Measurements from ENCODE around the gene DNAH2. TPM values are rescaled to one million over a fixed set of nuclear protein-coding genes. Genes with fewer than 3 reads are reported as not detected.
A peak's percentile ranks its signal among the peaks of the same experiment; 100 is the strongest.

The DNAH2 gene
- total and polyA plus RNA-seq, 2 donors (not counting 1 experiment from before 2014, with no cell fraction given): 0.08 to 0.17 TPM

DNA sequence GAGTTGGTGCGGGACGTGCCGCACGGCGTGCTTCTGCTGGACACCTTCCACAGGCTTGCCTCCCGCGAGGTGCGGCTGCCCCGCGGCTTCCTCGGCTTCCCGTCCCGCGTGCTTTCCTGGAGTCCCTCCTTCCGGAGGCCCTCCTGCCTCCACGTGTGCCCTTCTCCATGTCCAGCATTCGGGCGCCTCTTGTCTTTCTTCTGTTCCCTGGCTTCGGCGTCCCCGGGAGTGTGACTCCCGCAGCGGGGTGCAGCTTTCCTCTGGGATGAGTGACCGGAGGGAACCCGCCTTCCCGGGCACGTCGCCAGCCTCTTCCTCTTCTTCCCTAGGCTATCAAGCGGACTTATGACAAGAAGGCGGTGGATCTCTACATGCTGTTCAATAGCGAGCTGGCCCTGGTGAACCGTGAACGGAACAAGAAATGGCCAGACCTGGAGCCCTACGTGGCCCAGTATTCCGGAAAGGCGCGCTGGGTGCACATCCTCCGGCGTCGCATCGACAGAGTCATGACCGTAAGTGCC lies 23.0 kb downstream of the DNAH2 start:
- no peaks in the 10 kb centered on the region for H3K9me3 ChIP-seq (ENCODE audit: control insufficient read depth, insufficient read depth, low read depth, low read length)

GRCh38 chr17:7742729-7743128 lies 25.2 kb downstream of the DNAH2 start:
- no peaks in the 10 kb centered on the region for H4K20me1 ChIP-seq (ENCODE audit: control insufficient read depth, extremely low read depth, insufficient read depth, low read length)
- no peak overlapping the region for H3K4me3 ChIP-seq (replicated peaks in 1 of 4; ENCODE audit: control extremely low read depth in 1 of 4, insufficient read depth in 1 of 4, low read depth in 3 of 4, low read length in 4 of 4)
- H2AFZ ChIP-seq (ENCODE audit: low read length): no peak overlapping the region
- H3K79me2 ChIP-seq (ENCODE audit: control insufficient read depth, insufficient read depth, low read length): no peaks in the 10 kb centered on the region
- H3K27me3 ChIP-seq (ENCODE audit: control insufficient read depth, insufficient read depth, low read length): peaks cover 23% of the 10 kb centered on the region
- H3K36me3 ChIP-seq (ENCODE audit: control insufficient read depth, insufficient read depth, low read length): no peaks in the 10 kb centered on the region
- peaks cover 10% of the 10 kb centered on the region for H3K4me1 ChIP-seq (ENCODE audit: control insufficient read depth, extremely low read depth, insufficient read depth, low read length)
- no peak overlapping the region for H3K4me2 ChIP-seq (ENCODE audit: extremely low read depth, insufficient read depth, low read length)
- no peaks in the 10 kb centered on the region for H3K9me3 ChIP-seq (ENCODE audit: control insufficient read depth, insufficient read depth, low read depth, low read length)
- no peak overlapping the region for H3K9ac ChIP-seq (ENCODE audit: insufficient read depth, low read length)
- DNase-seq (ENCODE audit: low read depth in 2 of 2): no peak
- no peak for TF ChIP-seq CTCF (conservative IDR thresholded peaks at IDR 0.05 in 1 of 2, IDR thresholded peaks at IDR 0.05 in 1 of 2; ENCODE audit: low read depth in 1 of 2, low read length in 2 of 2)
- TF ChIP-seq EZH2 (IDR thresholded peaks at IDR 0.05; ENCODE audit: low read length, missing control alignments): no peak
- H3K27ac ChIP-seq (ENCODE audit: insufficient read depth, low read length): no peak overlapping the region

More for the DNA sequence above, 23.0 kb downstream of the DNAH2 start:
- Histone ChIP-seq H3K4me3 (replicated peaks in 1 of 4; ENCODE audit: control extremely low read depth in 1 of 4, insufficient read depth in 1 of 4, low read depth in 3 of 4, low read length in 4 of 4) (no peak overlapping the region), H4K20me1 (ENCODE audit: control insufficient read depth, extremely low read depth, insufficient read depth, low read length) (no peaks in the 10 kb centered on the region), H3K4me2 (ENCODE audit: extremely low read depth, insufficient read depth, low read length) (peak overlapping the region; percentile 8), H3K79me2 (ENCODE audit: control insufficient read depth, insufficient read depth, low read length) (no peaks in the 10 kb centered on the region), H3K27me3 (ENCODE audit: control insufficient read depth, insufficient read depth, low read length) (peaks cover 32% of the 10 kb centered on the region), H3K36me3 (ENCODE audit: control insufficient read depth, insufficient read depth, low read length) (no peaks in the 10 kb centered on the region), H3K4me1 (ENCODE audit: control insufficient read depth, extremely low read depth, insufficient read depth, low read length) (no peaks in the 10 kb centered on the region), H3K9ac (ENCODE audit: insufficient read depth, low read length) (no peak overlapping the region), H2AFZ (ENCODE audit: low read length) (no peak overlapping the region), H3K27ac (ENCODE audit: insufficient read depth, low read length) (no peak overlapping the region)
- TF ChIP-seq CTCF (conservative IDR thresholded peaks at IDR 0.05 in 1 of 2, IDR thresholded peaks at IDR 0.05 in 1 of 2; ENCODE audit: low read depth in 1 of 2, low read length in 2 of 2) (no peak), EZH2 (IDR thresholded peaks at IDR 0.05; ENCODE audit: low read length, missing control alignments) (peak; percentile 46)
- DNase-seq (ENCODE audit: low read depth in 2 of 2): no peak

- Histone ChIP-seq H4K20me1 (ENCODE audit: control insufficient read depth, extremely low read depth, insufficient read depth, low read length) (no peaks in the 10 kb centered on the region), H3K79me2 (ENCODE audit: control insufficient read depth, insufficient read depth, low read length) (no peaks in the 10 kb centered on the region), H2AFZ (ENCODE audit: low read length) (peak overlapping the region; percentile 55), H3K9me3 (ENCODE audit: control insufficient read depth, insufficient read depth, low read depth, low read length) (no peaks in the 10 kb centered on the region), H3K4me2 (ENCODE audit: extremely low read depth, insufficient read depth, low read length) (no peak overlapping the region), H3K27me3 (ENCODE audit: control insufficient read depth, insufficient read depth, low read length) (peaks cover 13% of the 10 kb centered on the region), H3K4me1 (ENCODE audit: control insufficient read depth, extremely low read depth, insufficient read depth, low read length) (peaks cover 15% of the 10 kb centered on the region), H3K9ac (ENCODE audit: insufficient read depth, low read length) (no peak overlapping the region), H3K4me3 (replicated peaks in 1 of 4; ENCODE audit: control extremely low read depth in 1 of 4, insufficient read depth in 1 of 4, low read depth in 3 of 4, low read length in 4 of 4) (no peak overlapping the region), H3K36me3 (ENCODE audit: control insufficient read depth, insufficient read depth, low read length) (no peaks in the 10 kb centered on the region), H3K27ac (ENCODE audit: insufficient read depth, low read length) (no peak overlapping the region)
- no peak for DNase-seq (ENCODE audit: low read depth in 2 of 2)
- TF ChIP-seq CTCF (conservative IDR thresholded peaks at IDR 0.05 in 1 of 2, IDR thresholded peaks at IDR 0.05 in 1 of 2; ENCODE audit: low read depth in 1 of 2, low read length in 2 of 2) (no peak), EZH2 (IDR thresholded peaks at IDR 0.05; ENCODE audit: low read length, missing control alignments) (no peak)
These were observed 26.9 kb downstream of the DNAH2 start for GRCh38 chr17:7744416-7744815.

Measured in fibroblast of lung (primary cell).